GM12891 (cell line): ENCODE data around the gene CYBB.

Experiments
- DNase-seq: peaks from one replicate; pipeline ENCODE4 v3.0.0; 2011; ENCODE audit warnings: low spot score; ENCODE audit not compliant: insufficient read length
- FAIRE-seq: peaks from 2 replicates; lab custom pipeline; 2011; peaks lifted over from hg19 to GRCh38; lab: Jason Lieb, UNC
- PAX5 ChIP-seq: IDR thresholded peaks from 2 replicates; pipeline ENCODE4 v1.6.1; 2011; ENCODE audit warnings: low read length, moderate library complexity, mild to moderate bottlenecking; ENCODE audit not compliant: insufficient read depth, severe bottlenecking
- POLR2A ChIP-seq: IDR thresholded peaks from 2 replicates; pipeline ENCODE4 v1.6.1; 2011; ENCODE audit warnings: low read depth, low read length, control low read depth
- POLR2AphosphoS5 ChIP-seq: IDR thresholded peaks from 2 replicates; pipeline ENCODE4 v1.6.1; 2011; ENCODE audit warnings: low read depth, low read length, control low read depth
- POU2F2 ChIP-seq: IDR thresholded peaks from 2 replicates; pipeline ENCODE4 v1.6.1; 2011; ENCODE audit warnings: low read depth, mild to moderate bottlenecking, control low read depth, low read length, moderate library complexity
- SPI1 ChIP-seq: IDR thresholded peaks from 2 replicates; pipeline ENCODE4 v1.6.1; 2011; ENCODE audit warnings: low read depth, low read length, control low read depth
- TAF1 ChIP-seq: IDR thresholded peaks from 2 replicates; pipeline ENCODE4 v1.6.1; 2011; ENCODE audit warnings: low read depth, low read length, control low read depth

CYBB gene

GRCh38 chrX:37825215-37825842 is 45.5 kb downstream of the CYBB start:
- TF ChIP-seq POLR2AphosphoS5 = no peak
- no peak for TF ChIP-seq POU2F2
- no peak for TF ChIP-seq TAF1
- TF ChIP-seq POLR2A = no peak
- no peak for TF ChIP-seq PAX5
- DNase-seq (no peak), FAIRE-seq (peak; percentile 76)

GRCh38 chrX:37829721-37830120 is 49.9 kb downstream of the CYBB start:
- DNase-seq (no peak), FAIRE-seq (no peak)
- TF ChIP-seq POLR2AphosphoS5 (no peak), TAF1 (no peak), PAX5 (no peak), POU2F2 (no peak), POLR2A (no peak), SPI1 (no peak)

- no peak for FAIRE-seq
- TF ChIP-seq POLR2AphosphoS5 (no peak), TAF1 (no peak), SPI1 (no peak), POLR2A (no peak)
- no peak for DNase-seq
These were observed 50.5 kb downstream of the CYBB start for GRCh38 chrX:37830371-37830770.

GRCh38 chrX:37834937-37835336 is 55.1 kb downstream of the CYBB start:
- DNase-seq = no peak
- peak; percentile 20 for FAIRE-seq
- TF ChIP-seq POU2F2 = no peak
- TF ChIP-seq PAX5 = no peak
- TF ChIP-seq TAF1 = no peak
- no peak for TF ChIP-seq POLR2AphosphoS5
- no peak for TF ChIP-seq SPI1
- no peak for TF ChIP-seq POLR2A

GRCh38 chrX:37840931-37841330 is 61.1 kb downstream of the CYBB start:
- FAIRE-seq (no peak), DNase-seq (no peak)
- TF ChIP-seq PAX5 = no peak
- TF ChIP-seq SPI1 = no peak
- no peak for TF ChIP-seq POU2F2
- TF ChIP-seq TAF1 = no peak
- TF ChIP-seq POLR2A = no peak
- TF ChIP-seq POLR2AphosphoS5 = no peak

GRCh38 chrX:37844622-37845021 is 64.8 kb downstream of the CYBB start:
- DNase-seq (no peak), FAIRE-seq (no peak)
- TF ChIP-seq TAF1 (no peak), PAX5 (no peak), POLR2AphosphoS5 (no peak), POU2F2 (no peak), POLR2A (no peak)

- FAIRE-seq (no peak), DNase-seq (no peak)
- no peak for TF ChIP-seq POLR2AphosphoS5
- TF ChIP-seq SPI1 = no peak
- TF ChIP-seq PAX5 = no peak
- no peak for TF ChIP-seq TAF1
- no peak for TF ChIP-seq POU2F2
- TF ChIP-seq POLR2A = no peak
These were observed 66.3 kb downstream of the CYBB start for GRCh38 chrX:37846141-37846540.

GRCh38 chrX:37846558-37846933 is 66.7 kb downstream of the CYBB start:
- TF ChIP-seq POLR2AphosphoS5 (no peak), PAX5 (no peak), POLR2A (no peak), POU2F2 (no peak), SPI1 (no peak), TAF1 (no peak)
- FAIRE-seq = no peak
- DNase-seq = no peak

- FAIRE-seq (peak; percentile 99), DNase-seq (peak; percentile 60)
- TF ChIP-seq TAF1 (no peak), POLR2AphosphoS5 (no peak), PAX5 (no peak), POLR2A (no peak), SPI1 (no peak), POU2F2 (no peak)
These were observed 67.3 kb downstream of the CYBB start, which contains the start of gene DYNLT3 for GRCh38 chrX:37846934-37847732. Gene DYNLT3 (minus strand): TSS chrX:37847571. CDS start chrX:37847510, 61 bp downstream.
